HG03095 (cell line): Measurements from ENCODE around the gene TTC33.
"Not testable (repeated sequence)": the region's sequence is repeated elsewhere in the genome, so short reads cannot be mapped to it uniquely, and the experiment has no call there.

ENCODE experiments used
- ATAC-seq: cut with Tn5 transposase; IDR thresholded peaks from one replicate; pipeline ENCODE4 v1.9.1; 2021; ENCODE audit warnings: moderate library complexity; ENCODE audit not compliant: unreplicated experiment

Gene TTC33

DNA sequence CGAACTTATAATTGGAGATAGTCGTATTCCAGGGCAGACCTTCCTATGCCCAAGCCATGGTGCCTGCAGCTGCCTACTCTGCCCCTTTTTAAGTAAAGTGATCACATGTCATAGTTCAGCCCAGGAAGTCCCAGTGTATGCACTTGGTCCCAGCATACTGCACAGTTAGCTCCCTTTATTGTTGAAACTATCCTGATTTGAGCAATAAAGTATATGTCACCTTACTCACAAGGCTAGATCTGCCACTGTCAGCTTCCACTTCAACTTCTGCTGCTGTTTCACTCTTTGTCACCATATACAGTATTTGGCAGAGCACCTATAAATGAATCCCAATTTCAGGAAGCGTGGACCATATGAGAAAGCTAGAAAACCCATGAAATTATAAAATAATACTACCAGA lies 179.8 kb downstream of the TTC33 start:
- no peak for ATAC-seq

DNA sequence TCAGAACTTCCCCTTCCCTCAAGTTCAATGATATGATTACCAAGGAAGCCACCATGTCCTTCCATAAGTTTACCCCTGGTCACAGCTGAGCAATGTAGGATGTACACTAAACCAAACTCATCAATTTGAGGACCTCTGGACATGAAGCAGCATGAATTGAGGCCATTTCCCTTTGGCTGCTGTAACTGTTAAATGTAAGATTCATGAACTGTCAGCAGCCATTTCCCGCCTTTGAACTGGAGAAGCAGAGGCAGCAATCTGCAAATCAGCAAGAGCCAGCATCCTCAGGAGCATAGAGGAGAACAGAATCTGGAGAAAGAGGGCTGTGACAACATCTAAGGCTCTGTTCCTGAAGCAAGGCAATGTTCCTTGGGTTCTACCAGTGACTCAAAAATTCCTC lies 180.3 kb downstream of the TTC33 start:
- ATAC-seq: no peak

DNA sequence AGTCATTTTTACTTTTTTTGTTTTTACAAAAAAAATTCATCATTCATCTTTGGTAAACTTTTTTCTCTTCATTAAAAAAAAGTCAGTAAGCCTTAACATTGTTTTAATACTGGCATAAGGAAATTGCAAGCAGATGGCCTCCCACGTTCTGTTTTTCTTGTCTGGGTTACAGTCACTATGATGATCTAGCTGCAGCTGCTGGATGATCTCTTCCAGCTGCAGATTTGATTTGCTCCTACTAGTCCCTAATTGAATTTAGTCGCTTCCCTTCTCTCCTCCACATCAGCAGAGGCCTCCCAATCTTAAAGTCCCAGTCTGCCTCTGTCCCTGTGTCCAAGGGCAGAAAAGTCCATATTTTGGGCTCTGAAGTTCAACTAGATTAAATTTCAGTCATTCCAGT lies 182.8 kb downstream of the TTC33 start:
- ATAC-seq: no peak

DNA sequence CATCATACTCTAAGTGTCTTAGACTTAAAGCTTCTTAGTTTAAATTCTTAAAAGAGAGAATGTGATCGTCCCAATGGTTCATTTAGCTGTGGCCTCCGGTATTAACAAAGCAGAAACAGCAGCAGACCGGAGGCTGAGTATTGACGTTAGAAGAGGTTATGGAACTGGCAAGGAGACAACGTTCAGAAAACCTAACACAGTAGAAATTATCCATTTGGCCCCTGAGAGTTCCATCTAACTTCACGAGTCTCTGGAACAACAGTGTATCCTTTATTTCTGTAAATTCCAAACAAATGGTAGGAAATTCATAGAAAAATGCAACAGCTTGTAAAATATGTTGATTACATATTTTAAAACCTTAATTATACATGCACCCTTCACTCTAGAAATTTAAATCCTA lies 183.4 kb downstream of the TTC33 start:
- no peak for ATAC-seq

DNA sequence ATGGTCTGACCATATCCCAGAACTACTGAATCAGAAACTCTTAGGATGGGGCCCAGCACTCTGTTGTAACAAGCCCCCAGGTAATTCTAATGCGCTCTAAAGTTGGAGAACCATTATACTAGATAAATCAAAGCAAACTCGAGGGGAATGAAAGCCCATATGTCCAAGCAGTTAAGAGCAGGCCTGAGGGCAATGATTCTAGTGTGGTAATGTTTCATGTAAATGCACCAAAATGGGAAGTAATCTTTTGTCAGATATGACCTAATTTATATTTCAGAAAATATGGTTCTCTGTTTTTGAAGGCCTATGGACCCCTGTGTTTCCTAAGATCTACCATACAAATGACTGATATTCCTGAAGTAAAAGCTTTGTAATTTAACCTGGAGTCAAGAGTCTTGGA lies 184.0 kb downstream of the TTC33 start:
- ATAC-seq: no peak

DNA sequence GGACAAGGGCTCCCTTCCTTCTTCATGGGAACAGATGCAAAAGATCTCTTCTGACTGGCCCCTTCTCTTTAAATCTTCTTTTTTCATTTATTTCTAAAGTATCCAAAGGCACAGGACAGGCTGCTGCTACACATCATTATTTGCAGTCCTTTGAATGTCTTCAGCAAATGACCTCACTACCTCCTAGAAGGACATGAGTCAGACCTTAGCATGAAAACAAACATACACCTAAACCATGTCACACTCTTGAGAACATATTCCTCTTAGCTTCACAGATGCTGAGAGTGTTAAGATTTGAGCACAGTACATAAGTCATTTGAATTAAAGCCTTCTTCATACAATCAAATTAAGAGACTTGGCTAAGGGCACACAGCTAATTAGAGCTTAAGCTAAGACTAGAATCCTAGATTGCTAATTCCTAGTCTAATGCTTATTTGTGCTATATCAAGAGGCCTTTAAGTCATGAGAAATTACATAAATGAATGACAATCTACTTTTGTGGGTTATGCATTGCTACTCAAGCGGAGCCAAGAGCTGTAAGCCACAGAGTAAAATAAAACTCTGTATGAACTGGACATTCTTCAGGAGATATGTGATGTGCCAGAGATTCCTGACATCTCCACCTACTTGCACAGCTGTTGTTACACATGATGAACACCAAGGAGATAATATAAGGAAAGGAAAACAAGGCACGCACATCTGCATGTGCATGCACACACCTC lies 185.2 kb downstream of the TTC33 start:
- ATAC-seq: peak; percentile 77

DNA sequence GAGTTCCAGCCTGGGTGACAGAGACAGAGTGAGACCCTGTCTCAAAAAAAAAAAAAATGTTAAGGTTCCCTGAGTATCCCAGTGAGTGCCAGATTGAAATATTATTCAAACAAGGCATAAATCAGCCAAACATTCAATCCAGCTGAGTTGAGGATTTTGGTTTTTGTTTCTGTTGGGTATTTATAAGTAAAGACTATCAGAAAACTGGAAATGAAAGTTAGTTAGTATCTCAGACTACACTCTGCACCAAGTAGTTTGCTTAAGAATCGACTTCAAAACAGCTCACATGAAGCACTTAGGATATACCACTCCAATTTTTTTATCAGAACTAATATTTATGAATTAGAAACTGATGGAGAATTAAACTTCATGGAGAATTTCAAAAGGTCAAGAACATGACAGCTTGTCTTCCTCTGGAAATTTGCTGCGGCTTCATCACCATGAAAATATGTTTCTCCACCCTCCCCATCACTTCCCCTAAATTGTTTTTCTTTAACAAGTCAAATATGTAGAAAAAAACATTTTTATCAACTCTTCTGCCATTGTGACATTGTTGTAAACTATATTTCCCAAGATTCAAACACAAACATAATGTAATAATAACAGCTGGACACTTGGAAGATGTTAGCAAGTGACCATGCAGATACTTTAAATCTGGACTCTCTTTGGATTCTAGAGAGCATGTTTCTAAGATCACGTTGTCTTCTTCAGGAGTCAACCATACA lies 186.1 kb downstream of the TTC33 start:
- ATAC-seq: no peak

DNA sequence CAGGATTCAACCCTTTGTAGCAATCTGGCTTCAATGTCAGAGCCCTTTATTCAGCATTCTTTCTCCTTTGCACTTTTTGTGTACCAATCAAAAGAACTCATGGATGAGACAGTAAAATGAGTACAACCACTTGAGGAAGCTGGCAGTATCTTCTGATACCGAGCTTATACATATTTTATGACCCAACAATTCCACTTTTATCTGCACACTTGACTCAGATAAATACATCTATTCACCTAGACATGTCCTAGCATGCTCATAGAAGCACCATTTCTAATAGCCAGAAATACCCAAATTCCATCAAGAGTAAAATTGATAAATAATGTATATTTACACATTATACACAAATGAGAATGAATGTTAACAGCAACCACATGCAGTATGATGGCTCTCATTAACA lies 187.2 kb downstream of the TTC33 start:
- no peak for ATAC-seq

DNA sequence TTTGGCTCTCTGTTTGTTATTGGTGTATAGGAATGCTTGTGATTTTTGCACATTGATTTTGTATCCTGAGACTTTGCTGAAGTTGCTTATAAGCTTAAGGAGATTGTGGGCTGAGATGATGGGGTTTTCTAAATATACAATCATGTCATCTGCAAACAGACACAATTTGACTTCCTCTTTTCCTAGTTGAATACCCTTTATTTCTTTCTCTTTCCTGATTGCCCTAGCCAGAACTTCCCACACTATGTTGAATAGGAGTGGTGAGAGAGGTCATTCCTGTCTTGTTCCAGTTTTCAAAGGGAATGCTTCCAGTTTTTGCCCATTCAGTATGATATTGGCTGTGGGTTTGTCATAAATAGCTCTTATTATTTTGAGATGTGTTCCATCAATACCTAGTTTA lies 192.6 kb downstream of the TTC33 start:
- ATAC-seq: not testable (repeated sequence)

DNA sequence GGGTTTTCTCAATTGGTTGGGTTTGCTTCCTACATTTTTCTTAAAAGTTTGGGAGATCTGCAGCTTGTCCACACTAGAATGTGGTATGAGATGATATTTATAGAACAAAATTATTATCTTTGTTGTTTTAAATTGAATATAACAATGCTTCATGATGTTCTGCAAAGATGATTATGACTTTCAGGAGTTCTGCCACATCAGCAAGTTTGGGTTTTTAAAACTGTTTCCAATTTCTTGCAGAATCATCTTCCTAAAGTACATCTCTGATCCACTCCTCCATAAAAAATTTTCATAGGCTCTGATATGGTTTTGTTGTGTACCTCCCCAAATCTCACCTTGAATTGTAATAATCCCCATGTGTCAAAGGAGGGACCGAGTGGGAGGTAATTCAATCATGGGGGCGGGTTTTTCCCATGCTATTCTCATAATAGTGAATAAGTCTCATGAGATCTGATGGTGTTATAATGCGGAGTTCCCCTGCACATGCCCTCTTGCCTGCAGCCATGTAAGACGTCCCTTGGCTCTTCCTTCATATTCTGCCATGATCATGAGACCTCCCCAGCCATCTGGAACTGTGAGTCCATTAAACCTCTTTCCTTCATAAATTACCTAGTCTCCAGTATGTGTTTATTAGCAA lies 195.2 kb downstream of the TTC33 start:
- ATAC-seq: no peak

DNA sequence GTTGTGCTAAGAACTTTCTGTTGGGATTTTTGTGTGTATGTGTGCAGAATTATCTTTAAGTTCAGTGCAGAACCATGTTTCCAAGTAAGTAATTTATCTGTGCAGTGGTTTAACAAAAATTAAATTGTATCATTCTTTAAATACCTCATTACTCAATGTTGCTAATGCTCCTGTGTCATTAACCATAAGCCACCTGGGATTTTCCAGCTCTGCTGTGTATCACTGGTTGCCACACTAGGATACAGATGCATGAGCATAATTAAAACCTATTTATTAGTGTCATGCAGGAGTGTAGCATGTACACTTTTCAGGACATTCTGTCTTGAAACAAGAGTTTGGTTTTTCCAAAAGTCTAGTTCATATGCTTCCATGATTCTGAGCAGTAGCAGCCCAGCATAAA lies 196.5 kb downstream of the TTC33 start:
- ATAC-seq: no peak

DNA sequence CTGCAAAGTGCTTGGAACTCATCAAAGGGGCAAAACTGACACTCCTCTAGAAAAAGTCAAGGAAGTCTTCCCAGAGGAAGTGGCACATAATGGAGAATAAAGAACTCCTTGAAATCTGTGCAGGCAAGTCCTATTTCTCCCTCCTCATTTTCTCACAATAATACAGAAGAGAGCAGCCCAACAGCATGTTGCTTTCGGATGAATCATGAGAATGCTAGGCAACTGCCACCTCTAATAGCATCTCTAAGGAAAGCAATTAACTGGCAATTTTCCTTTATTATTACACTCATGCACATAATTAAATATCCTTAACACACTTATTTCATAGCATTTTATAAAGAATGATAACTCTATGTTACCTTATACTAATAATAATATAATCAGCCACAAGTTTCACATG lies 198.3 kb downstream of the TTC33 start:
- ATAC-seq: no peak

DNA sequence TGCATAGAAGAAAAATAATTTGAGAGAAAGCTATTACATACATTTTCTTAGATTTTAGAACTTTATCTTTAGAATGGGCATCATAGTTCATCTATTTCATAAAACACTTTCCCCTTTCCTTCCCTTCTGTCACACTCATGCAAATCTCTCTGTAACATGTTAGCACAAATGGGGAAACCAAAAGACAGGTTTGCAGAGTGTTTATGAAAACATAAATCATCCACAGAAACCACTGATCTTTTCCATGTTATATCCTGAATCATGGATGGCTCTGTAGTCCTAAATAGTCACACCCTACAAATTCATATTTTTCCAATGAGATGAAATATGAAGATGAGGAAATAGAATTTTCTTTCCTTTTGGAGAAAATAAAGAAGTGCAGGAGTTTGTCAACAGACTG lies 198.9 kb downstream of the TTC33 start:
- ATAC-seq: no peak

DNA sequence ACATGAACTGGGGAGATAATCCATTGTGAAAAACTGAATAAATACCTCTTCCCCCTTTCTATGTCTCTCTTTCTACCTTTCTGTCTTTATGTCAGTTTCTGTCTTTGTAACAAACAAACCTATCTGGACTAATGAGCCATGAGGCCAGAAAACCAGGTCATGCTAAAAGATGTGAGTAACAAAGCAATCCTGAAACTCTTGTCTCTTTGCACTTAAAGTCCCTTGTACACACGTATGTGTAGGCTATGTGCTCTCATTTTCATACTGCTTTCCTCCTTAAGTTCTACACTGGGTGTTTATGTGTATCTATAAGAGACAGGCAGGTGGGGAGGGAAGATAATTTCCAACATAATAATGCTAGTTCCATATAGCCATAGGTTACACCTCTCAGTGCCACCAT lies 199.9 kb downstream of the TTC33 start:
- ATAC-seq: no peak

DNA sequence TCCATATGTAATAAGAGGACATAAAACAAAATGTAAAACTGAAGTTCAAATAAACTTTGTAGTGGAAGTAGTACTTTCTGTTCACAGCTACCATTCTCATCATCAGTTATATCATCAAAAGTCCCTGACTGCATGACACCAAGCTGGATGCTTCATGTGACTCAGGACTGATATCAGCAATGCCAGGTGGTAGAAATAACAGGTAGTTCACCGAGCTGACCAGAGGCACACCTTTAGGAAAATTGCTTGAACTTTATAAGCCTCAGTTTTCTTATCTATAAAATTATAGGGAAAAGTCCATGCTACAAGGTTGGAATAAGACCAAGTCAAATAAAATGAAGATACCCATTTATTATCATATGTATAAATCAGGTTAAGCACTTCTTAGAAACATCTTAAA lies 200.9 kb downstream of the TTC33 start:
- ATAC-seq: no peak

DNA sequence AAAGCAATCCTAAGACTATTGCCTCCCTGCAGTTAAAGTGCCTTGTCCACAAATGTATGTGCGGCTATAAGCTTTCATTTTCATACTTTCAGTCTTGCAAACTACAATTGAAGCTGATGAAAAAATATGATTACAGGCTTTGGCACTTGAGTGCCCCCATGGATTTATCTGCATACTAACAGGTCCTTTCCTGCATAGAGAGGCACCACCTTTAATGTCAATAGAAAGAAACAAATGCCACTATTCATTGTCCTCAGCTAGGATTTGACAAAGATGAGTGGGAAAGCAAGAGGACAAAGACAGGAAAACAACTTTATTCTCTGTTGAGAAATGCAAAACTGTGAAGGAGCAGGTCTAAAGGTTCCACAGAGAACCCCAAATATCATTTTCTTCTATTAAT lies 201.7 kb downstream of the TTC33 start:
- ATAC-seq: no peak

DNA sequence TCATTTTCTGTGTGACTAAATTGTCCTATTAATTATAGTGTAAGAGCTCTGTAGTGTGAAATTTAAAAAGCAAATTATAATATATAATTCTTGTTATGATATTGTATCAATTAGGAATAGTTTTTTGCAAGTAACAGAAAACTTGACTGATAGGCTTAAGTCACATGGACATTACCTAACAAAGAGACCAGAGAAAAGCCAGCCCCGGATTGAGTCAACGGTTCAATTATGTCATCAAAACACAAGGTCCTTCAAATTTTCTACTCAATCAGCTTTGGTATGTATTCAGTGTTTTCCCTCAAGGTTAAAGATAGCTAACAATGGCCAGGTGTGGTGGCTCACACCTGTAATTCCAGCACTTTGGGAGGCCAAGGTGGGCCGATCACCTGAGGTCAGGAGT lies 202.8 kb downstream of the TTC33 start:
- ATAC-seq: no peak

DNA sequence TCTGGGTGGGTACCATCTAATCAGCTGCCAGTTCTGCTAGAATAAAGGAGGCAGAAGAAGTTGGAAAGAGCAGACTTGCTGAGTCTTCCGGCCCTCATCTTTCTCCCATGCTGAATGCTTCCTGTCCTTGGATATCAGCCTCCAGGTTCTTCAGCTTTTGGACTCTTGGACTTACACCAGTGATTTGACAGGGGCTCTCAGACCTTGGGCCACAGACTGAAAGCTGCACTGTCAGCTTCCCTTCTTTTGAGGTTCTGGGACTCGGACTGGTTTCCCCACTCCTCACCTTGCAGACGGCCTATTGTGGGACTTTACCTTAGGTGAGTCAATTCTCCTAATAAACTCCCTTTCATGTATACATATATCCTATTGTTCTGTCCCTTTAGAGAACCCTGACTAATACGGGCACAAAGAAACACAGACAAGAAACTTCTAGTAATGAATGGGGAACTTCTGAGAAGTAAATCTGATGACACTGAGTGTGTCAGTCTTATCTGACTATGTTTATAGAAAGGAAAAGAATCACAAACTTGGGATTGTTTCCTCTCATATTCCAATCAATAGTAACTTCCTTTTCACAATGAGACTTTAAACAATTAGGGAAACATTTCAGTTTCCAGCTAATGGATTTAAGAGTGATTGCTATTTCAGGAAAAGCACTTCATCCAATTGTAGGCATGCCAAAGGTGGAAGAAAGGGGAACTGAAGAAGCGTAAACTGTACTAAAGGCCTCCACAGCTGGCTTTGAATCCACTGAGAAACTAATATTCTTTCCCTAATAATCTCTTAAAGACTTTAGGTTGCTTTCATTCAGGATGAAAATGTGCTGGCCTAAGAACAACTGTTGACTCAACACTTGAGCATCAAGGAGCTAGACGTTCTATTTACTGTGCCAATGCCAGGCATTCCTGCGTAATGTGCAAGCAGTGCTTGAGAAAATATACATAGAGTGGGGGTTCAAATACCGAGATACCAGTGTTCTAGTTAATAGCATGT lies 204.0 kb downstream of the TTC33 start:
- ATAC-seq: no peak

DNA sequence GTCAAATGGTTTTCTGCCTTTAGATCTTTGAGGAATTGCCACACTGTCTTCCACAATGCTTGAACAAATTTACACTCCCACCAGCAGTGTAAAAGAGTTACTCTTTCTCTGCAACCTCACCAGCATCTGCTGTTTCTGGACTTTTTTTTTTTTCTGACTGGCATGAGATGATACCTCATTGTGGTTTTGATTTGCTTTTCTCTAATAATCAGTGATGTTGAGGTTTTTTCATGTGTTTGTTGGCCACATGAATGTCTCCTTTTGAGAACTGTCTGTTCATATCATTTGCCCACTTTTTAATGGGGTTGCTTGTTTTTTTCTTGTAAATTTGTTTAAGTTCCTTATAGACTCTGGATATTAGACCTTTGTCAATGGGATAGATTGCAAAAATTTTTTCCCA lies 205.3 kb downstream of the TTC33 start:
- no peak for ATAC-seq

DNA sequence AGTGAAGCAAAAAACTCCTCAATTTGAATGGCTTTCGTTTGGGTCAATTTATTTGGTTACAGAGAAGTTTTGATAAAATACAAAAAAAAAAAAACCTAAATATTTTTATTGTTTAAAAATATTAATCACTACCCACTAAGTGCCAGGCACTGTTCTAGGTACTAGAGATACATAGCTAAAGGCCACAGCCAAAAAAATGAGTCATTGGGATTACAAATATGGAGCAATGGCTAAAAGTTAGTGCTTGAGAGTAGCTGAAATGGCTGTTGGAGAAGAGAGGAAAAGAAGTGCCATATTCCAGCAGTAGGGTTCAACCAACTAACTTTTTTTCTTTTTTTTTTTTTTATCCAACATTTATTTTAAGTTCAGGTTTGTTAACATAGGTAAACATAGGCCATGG lies 206.1 kb downstream of the TTC33 start:
- no peak for ATAC-seq

DNA sequence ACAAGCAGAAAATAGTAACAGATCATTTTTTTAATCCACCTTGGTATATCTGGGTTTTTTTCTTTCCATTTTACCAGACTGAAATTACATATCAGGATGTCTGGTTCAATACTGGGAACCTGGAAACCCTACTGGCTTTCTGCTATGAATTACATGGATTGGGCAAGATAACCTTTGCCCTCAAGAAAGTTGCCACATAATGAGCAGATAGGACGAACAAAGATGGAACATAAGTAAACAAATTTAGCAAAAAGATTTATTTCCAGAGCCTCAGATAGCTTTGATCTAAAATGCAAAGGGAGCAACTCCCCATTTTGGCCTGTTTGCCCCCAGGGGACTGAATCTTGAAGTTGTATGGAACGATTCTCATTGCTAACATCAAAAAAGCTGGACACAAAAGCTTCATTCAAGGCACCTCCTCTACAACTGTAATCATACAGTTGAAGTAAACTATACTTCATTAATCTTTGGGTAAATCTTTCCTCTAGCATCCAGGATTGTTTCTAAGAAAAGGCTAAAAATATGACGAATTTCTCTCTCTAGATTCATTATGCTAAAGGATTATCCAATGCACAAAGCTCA lies 207.7 kb downstream of the TTC33 start:
- no peak for ATAC-seq
